Activated CD4-positive, alpha-beta T cell treated with anti-CD3 and anti-CD28 coated beads, Interleukin-2, amount 10 ng/mL, durations not matched to agents 7 days and 5 days (primary cell): ENCODE results near the gene CEACAM21. TPM values are rescaled to one million over a fixed set of nuclear protein-coding genes. Genes with fewer than 3 reads are reported as not detected.

Source experiments
- CTCF ChIA-PET: fragments of 350-600 bp; sonication (Branson Sonifier 250); formaldehyde crosslinking; loops from one replicate; lab custom pipeline; 2021; ENCODE audit warnings: antibody characterized with exemption; lab: Charles Lee
- POLR2A ChIA-PET: fragments of 350-600 bp; sonication (Branson Sonifier 250); formaldehyde crosslinking; loops from one replicate; lab custom pipeline; 2021; ENCODE audit warnings: antibody characterized with exemption; lab: Charles Lee
- DNase-seq: peaks from one replicate; pipeline ENCODE4 v3.0.0-alpha.2; 2020
- H3K27ac Mint-ChIP-seq: one replicate; pipeline ENCODE4 v1.8.0; 2021; ENCODE audit warnings: mild to moderate bottlenecking, moderate library complexity, mixed read lengths
- H3K27me3 Mint-ChIP-seq: one replicate; pipeline ENCODE4 v1.8.0; 2021; ENCODE audit warnings: mixed read lengths
- H3K36me3 Mint-ChIP-seq: one replicate; pipeline ENCODE4 v1.8.0; 2021; ENCODE audit warnings: low read depth, mixed read lengths
- H3K4me1 Mint-ChIP-seq: one replicate; pipeline ENCODE4 v1.8.0; 2021; ENCODE audit warnings: mixed read lengths
- H3K4me3 Mint-ChIP-seq: one replicate; pipeline ENCODE4 v1.8.0; 2021; ENCODE audit warnings: mild to moderate bottlenecking, moderate library complexity, mixed read lengths
- H3K9me3 Mint-ChIP-seq: one replicate; pipeline ENCODE4 v1.8.0; 2021; ENCODE audit warnings: mixed read lengths
- total RNA-seq, 2 experiments: library from RNA; stranded (reverse); gene quantifications; one replicate each; pipeline ENCODE4 v1.2.3, GENCODE V29; 2021

The CEACAM21 gene
- total RNA-seq, 2 experiments from 2014 or later: 72.0 to 78.3 TPM

DNA sequence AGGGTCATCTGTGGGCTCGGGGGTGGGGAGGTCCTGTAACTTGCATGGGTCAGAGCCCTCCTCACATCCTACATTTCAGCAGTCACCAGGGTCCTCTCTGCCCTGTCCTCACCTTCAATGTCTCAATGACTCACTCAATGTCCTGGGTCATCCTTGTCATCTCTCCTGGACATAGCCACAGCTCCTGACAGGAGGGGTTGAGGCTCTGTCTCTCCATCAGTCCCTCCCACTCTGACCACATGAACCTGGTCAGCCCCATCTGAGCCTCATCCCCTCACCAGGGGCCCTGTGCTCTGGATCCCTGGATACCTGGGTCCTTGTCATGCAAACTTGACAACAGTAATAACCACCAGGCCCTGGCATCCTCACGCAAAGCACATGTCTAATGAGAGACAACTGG, 13.4 kb downstream of the CEACAM21 start:
- Mint-ChIP-seq H3K4me1 (peaks cover under 1% of the 10 kb centered on the region), H3K9me3 (no peaks in the 10 kb centered on the region), H3K27ac (no peak overlapping the region), H3K4me3 (no peak overlapping the region), H3K36me3 (peaks cover 22% of the 10 kb centered on the region), H3K27me3 (peaks cover 3% of the 10 kb centered on the region)
- ChIA-PET POLR2A (no interaction called here), CTCF (no interaction called here)
- DNase-seq: no peak

DNA sequence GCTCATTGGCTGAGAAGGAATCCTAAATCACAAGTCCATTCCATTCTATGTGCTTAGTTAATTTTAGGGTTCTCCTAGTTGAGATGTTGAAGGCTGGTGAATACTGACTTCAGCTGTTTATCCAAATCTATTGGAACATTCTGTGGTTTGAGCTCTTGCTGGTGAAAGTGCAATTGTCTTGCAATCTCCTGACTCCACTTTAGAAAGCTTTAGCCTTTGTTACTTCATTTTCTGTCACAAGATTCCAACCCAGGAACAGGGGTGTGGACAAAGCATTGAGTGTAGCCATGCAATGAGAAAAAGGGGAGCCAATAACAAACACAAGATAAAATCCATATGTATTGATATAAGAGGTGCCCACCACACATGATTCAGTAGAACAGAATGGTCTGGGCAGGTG, 15.0 kb downstream of the CEACAM21 start:
- Mint-ChIP-seq H3K9me3 (no peaks in the 10 kb centered on the region), H3K4me1 (peaks cover 8% of the 10 kb centered on the region), H3K36me3 (peaks cover 9% of the 10 kb centered on the region), H3K4me3 (no peak overlapping the region), H3K27me3 (peaks cover 11% of the 10 kb centered on the region), H3K27ac (no peak overlapping the region)
- DNase-seq: no peak
- ChIA-PET CTCF (interaction anchor here (0.9 kb wide), 1 partner anchor 20 kb away, joined by 3 read pairs; no protein-coding TSS in a partner anchor), POLR2A (no interaction called here)

DNA sequence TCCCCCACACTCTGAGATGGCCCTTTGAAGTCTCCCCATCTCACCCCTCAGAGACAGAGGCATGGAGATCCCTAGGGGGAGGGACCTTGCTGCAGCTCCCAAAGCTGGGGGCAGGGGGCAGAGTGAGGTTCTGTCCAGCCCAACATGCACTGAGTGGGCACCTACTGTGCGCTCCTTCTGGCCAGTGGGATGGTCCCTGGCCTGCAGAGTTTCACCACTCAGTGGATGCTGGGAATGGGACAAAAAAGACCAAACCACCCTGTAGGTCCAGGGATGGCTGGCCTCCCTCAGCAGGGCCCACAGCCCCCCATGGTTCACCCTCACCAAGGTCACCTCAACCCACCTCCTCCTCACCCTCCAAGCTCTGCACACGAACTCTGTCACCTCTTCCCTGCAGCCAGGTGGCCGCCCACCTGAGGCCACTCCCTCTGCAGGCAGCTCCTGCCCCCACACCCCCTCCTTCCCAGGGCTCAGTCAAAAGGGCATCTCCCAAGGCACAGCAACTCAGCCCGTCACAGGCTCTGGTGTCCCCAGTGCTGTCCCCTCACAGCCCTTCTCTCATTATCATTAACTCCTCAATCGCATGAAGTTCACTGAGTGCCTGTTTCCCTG, 16.1 kb downstream of the CEACAM21 start:
- peaks cover 19% of the 10 kb centered on the region for H3K27me3 Mint-ChIP-seq
- POLR2A ChIA-PET: no interaction called here
- H3K4me3 Mint-ChIP-seq: no peak overlapping the region
- CTCF ChIA-PET: interaction anchor here (0.6 kb wide), 1 partner anchor 425 kb away, joined by 3 read pairs; no protein-coding TSS in a partner anchor
- H3K36me3 Mint-ChIP-seq: peaks cover 6% of the 10 kb centered on the region
- H3K27ac Mint-ChIP-seq: no peak overlapping the region
- H3K9me3 Mint-ChIP-seq: no peaks in the 10 kb centered on the region
- peaks cover 8% of the 10 kb centered on the region for H3K4me1 Mint-ChIP-seq
- no peak for DNase-seq

DNA sequence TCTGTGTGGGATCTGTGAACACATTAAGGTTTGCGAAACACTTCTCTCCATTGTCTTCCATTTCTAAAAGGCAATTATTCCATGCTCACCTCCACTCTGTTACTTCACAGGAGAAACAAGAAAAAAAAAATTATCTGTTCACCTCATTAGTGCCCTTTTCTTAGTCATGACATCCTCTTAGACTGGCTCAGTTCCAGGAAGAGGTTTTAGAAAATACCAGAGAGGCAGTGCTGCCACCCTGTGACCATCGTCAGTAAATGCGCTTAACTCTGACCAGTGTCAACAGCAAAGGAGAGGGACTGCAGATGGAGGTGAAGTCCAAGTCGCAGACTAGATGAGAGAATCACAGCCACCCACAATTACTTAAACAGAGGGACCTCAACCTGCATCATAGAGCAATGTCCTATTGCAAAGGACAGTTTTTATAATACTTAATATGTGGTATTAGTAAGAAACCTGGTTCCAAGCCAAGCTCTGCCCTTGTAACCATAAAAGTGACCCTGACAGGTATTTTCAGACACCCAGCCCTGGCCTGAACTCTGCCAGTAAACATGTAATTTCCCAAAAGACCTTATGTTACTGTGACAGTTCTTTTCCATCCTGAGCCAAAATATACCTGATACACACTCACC, 19.4 kb downstream of the CEACAM21 start:
- Mint-ChIP-seq H3K27ac (no peak overlapping the region), H3K4me1 (peaks cover 11% of the 10 kb centered on the region), H3K9me3 (no peaks in the 10 kb centered on the region), H3K36me3 (no peaks in the 10 kb centered on the region), H3K4me3 (no peak overlapping the region), H3K27me3 (peaks cover 29% of the 10 kb centered on the region)
- DNase-seq: peak; percentile 80
- CTCF ChIA-PET: interaction anchor here (1.3 to 2.2 kb wide), 3 partner anchors 18 to 146 kb away, joined by 3 to 6 read pairs (median 3); no protein-coding TSS in a partner anchor
- POLR2A ChIA-PET: no interaction called here

DNA sequence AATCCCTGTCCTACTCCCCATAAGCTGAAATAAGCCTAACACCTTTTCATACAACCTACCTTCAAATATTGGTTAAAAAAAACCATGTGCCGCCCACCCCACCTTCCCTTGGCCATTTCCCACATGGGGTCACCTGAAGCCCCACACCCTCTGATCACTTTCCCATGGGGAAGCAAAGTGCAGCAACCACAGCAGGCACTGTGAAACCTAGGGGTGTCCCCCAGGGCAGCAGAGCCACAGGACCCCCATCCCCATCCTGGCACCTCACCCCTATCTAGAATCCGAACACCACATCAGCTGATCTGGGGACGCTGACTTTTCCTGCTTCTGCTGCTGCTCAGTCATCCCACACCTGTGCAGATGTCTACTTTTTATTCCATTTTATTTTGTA, 19.9 kb downstream of the CEACAM21 start:
- H3K4me1 Mint-ChIP-seq: peaks cover 11% of the 10 kb centered on the region
- peaks cover 29% of the 10 kb centered on the region for H3K27me3 Mint-ChIP-seq
- no peak for DNase-seq
- no peak overlapping the region for H3K4me3 Mint-ChIP-seq
- ChIA-PET CTCF (interaction anchor here (0.6 to 1.4 kb wide), 2 partner anchors 146 to 157 kb away, joined by 3 read pairs; no protein-coding TSS in a partner anchor), POLR2A (no interaction called here)
- no peaks in the 10 kb centered on the region for H3K9me3 Mint-ChIP-seq
- no peaks in the 10 kb centered on the region for H3K36me3 Mint-ChIP-seq
- H3K27ac Mint-ChIP-seq: no peak overlapping the region

DNA sequence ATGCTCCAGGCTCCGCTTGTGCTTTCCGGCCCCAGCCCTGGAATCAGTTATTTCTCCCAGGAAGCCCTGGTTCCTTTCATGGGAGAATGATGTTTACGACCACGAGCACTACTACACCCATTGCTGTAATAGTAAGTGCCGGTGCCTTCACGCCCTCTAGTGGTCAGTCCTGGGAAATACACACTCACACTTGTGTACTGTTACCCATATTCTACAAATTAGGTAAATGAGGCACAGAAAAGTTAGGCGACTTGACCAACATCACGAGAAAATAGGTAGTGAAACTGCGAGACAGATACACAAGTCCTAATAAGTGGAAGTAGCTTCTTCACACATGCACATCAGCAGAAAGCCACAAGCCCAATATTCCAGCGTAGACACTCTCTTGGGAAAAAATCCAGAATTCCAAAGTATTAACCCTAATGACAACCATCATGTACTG, 21.7 kb downstream of the CEACAM21 start:
- Mint-ChIP-seq H3K27ac (no peak overlapping the region), H3K36me3 (no peaks in the 10 kb centered on the region), H3K4me1 (peaks cover 11% of the 10 kb centered on the region), H3K4me3 (no peak overlapping the region), H3K9me3 (no peaks in the 10 kb centered on the region), H3K27me3 (peaks cover 25% of the 10 kb centered on the region)
- peak; percentile 84 for DNase-seq
- POLR2A ChIA-PET: no interaction called here
- CTCF ChIA-PET: interaction anchor here (0.6 to 1.7 kb wide), 4 partner anchors 27 to 148 kb away, joined by 3 to 6 read pairs (median 4); no protein-coding TSS in a partner anchor

DNA sequence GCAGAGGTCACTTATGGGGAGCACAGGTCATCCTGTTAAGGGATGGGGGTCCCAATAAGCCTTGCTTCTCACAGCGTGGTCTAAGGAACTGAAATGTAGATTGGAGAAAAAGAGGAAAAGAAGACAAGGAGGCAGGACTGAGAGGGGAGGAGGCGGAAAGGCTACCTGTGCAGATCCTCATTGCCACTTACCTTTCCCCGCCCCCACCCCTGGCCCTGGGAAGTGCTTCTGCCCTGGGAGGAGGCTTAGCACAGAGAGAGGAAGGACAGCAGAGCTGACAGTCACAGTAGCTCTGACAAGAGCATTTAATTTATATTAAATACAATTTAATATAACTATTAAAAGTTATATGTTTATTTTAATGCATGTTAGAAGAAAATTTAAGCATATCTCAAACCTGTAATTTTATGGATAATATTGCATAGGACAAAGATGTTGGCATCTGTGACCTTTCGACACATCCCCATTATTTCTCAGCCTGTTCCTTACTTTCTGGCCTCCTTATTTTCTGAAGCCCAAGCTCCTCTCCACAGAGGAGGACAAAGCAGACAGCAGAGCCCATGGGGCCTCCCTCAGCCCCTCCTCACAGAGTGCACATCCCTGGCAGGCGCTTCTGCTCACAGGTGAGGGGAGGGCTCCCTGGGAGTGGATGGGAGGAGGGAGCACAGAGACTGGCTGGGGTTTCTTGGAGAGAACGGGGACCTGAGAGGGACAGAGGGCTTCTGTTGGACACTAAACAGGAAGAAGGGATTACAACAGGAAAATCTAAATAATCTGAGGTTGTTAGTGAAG, 23.4 kb downstream of the CEACAM21 start:
- Mint-ChIP-seq H3K4me3 (no peak overlapping the region), H3K27ac (no peak overlapping the region), H3K9me3 (no peaks in the 10 kb centered on the region), H3K4me1 (peaks cover 11% of the 10 kb centered on the region), H3K36me3 (no peaks in the 10 kb centered on the region), H3K27me3 (peaks cover 25% of the 10 kb centered on the region)
- ChIA-PET CTCF (interaction anchor here (0.9 to 1.4 kb wide), 2 partner anchors 13 to 149 kb away, joined by 3 read pairs; no protein-coding TSS in a partner anchor), POLR2A (no interaction called here)
- no peak for DNase-seq

DNA sequence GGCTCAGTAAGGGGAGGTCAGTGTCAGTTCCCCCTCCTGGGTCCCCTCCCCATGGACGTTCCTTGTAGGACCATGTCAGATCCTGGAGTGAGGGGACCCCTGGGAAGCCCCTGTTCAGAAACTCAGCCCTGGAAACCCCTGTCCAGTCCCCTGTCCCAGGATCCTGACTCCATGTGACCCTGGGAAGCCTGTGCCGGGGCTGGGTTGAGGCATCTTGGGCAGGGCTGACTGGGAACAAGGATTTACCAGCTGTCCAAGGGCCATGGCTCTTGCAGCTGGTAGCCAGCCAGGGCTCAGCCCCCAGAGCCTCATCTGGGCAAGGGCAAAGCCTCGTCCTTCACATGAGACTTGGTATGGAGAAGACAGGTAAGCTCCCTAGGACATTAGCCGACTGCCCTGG, 25.8 kb downstream of the CEACAM21 start:
- Mint-ChIP-seq H3K27me3 (peaks cover 12% of the 10 kb centered on the region), H3K4me1 (peaks cover 4% of the 10 kb centered on the region), H3K4me3 (no peak overlapping the region), H3K27ac (no peak overlapping the region), H3K36me3 (no peaks in the 10 kb centered on the region), H3K9me3 (no peaks in the 10 kb centered on the region)
- ChIA-PET CTCF (interaction anchor here (0.6 to 1.3 kb wide), 2 partner anchors 150 to 152 kb away, joined by 3 read pairs; no protein-coding TSS in a partner anchor), POLR2A (no interaction called here)
- DNase-seq: no peak

DNA sequence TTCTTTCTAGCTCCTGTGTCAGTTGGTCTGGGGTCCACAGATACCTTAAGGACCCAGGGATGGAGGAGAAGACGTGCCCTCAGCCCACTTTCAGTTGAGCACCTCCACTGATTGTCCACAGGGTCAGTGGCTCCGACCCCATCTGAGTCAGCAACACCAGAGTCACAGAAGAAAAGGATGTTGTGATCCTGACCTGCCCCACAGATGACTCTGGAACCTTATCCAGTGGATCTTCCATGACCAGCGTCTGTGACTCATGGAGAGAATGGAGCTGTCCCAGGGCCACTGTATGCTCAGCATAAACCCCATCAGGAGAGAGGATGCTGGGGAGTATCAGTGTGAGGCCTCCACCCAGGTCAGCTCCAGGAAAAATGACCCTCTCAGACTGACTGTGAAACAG, 28.9 kb downstream of the CEACAM21 start:
- H3K27ac Mint-ChIP-seq: no peak overlapping the region
- H3K27me3 Mint-ChIP-seq: peaks cover 16% of the 10 kb centered on the region
- POLR2A ChIA-PET: no interaction called here
- CTCF ChIA-PET: no interaction called here
- no peaks in the 10 kb centered on the region for H3K36me3 Mint-ChIP-seq
- H3K9me3 Mint-ChIP-seq: no peaks in the 10 kb centered on the region
- no peak overlapping the region for H3K4me3 Mint-ChIP-seq
- DNase-seq: no peak
- no peaks in the 10 kb centered on the region for H3K4me1 Mint-ChIP-seq

DNA sequence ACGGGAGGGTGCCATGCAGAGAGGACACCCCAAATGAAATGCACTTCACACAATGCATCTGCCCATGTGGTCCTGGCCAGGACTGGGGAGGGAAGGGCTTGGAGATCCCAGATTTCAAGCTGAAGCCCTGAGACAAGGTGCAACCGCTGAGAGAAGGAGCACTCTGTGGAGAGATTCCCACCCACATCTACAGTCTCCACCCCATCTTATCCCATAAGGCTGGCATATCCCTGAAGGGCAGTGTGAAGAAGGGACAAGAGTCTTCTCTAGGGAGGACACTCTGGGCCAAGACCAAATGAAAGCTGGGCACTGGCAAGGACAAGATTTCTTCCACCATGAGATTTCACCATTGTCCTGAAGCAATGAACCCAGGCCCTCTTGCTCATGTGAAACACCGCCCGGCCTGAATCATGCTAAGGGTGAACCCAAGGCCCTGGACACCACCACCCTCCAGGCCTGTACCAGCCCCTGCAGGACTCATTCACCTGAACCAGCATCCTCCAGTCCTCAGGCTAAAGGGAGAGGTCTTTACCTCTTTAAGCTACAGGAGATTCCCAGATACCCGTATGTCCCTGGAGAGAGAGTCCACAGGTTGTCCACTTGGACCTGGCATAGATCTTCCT, 30.4 kb downstream of the CEACAM21 start:
- POLR2A ChIA-PET: no interaction called here
- no peaks in the 10 kb centered on the region for H3K36me3 Mint-ChIP-seq
- peaks cover 29% of the 10 kb centered on the region for H3K27me3 Mint-ChIP-seq
- H3K27ac Mint-ChIP-seq: no peak overlapping the region
- no peak overlapping the region for H3K4me3 Mint-ChIP-seq
- CTCF ChIA-PET: no interaction called here
- no peaks in the 10 kb centered on the region for H3K9me3 Mint-ChIP-seq
- DNase-seq: no peak
- H3K4me1 Mint-ChIP-seq: no peaks in the 10 kb centered on the region

DNA sequence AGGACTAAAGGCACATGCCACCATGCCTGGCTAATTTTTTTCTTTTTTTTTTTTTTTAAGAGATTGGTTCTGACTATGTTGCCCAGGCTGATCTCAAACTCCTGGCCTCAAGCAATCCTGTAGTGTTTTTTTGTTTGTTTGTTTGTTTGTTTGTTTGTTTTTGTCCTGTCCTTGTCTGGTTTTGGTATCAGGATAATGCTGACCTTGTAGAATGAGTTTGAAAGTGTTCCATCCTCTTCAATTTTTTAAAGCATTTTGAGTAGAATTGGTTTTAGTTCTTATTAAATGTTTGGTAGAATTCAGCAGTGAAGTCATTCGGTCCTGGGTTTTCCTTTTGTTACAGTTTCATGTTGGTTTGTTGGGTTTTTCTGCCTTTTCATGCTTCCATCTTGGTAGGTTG, 31.7 kb downstream of the CEACAM21 start:
- Mint-ChIP-seq H3K36me3 (no peaks in the 10 kb centered on the region), H3K4me1 (no peaks in the 10 kb centered on the region), H3K4me3 (no peak overlapping the region), H3K9me3 (no peaks in the 10 kb centered on the region), H3K27me3 (peaks cover 29% of the 10 kb centered on the region), H3K27ac (no peak overlapping the region)
- DNase-seq: no peak
- CTCF ChIA-PET: no interaction called here
- POLR2A ChIA-PET: no interaction called here

DNA sequence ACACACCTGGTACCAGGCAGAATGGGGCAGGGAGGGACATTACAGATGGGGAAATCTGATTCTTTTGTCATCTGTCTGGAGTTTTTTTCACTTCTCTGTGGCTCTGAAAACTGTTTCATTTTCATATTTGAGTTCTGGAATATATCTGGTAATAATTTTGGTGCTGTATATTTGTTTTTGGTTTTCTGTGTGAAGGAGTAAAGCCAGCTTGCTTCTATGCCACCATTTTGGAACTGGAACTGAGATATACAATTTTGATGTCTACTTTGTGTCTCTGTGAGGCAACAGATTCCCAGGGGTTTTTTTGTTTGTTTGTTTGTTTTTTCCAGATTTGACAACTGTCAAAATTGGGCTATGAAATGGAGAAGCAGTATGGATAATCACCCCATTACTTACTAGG, 34.8 kb downstream of the CEACAM21 start:
- ChIA-PET POLR2A (no interaction called here), CTCF (no interaction called here)
- H3K27me3 Mint-ChIP-seq: peaks cover 29% of the 10 kb centered on the region
- no peak for DNase-seq
- no peak overlapping the region for H3K4me3 Mint-ChIP-seq
- no peaks in the 10 kb centered on the region for H3K36me3 Mint-ChIP-seq
- H3K9me3 Mint-ChIP-seq: no peaks in the 10 kb centered on the region
- no peaks in the 10 kb centered on the region for H3K4me1 Mint-ChIP-seq
- H3K27ac Mint-ChIP-seq: no peak overlapping the region
